ENCODE data around the gene MND1.

Gene MND1

GRCh38 chr4:153387981-153388380 lies 43.5 kb downstream of the MND1 start:
- Histone ChIP-seq H3K27me3 (ENCODE audit: control insufficient read depth, low read length) (no peaks in the 10 kb centered on the region), H3K4me3 (ENCODE audit: low read length) (no peak overlapping the region), H3K79me2 (ENCODE audit: control insufficient read depth, low read length) (no peaks in the 10 kb centered on the region), H3K9me2 (replicated peaks; ENCODE audit: control insufficient read depth, low read length) (no peaks in the 10 kb centered on the region), H3K4me1 (ENCODE audit: control insufficient read depth, low read length) (peaks cover 27% of the 10 kb centered on the region), H3F3A (ENCODE audit: control insufficient read depth, insufficient read depth) (no peaks in the 10 kb centered on the region), H3K9me3 (ENCODE audit: control insufficient read depth, insufficient read depth, low read length) (no peaks in the 10 kb centered on the region), H4K20me1 (ENCODE audit: control insufficient read depth, insufficient read depth, low read depth, low read length) (no peaks in the 10 kb centered on the region), H3K4me2 (ENCODE audit: low read length) (no peak overlapping the region), H3K36me3 (ENCODE audit: control insufficient read depth, low read length) (peaks cover 32% of the 10 kb centered on the region), H3K27ac (ENCODE audit: low read depth, low read length) (no peak overlapping the region)
- TF ChIP-seq CTCF (IDR thresholded peaks at IDR 0.05; ENCODE audit: low read depth, low read length, poor library complexity, severe bottlenecking) (no peak), EZH2phosphoT487 (IDR thresholded peaks at IDR 0.05; ENCODE audit: borderline replicate concordance, low read length) (no peak)

- no peak for TF ChIP-seq CTCF (IDR thresholded peaks at IDR 0.05; ENCODE audit: low read depth, low read length, poor library complexity, severe bottlenecking)
- no peak for TF ChIP-seq EZH2phosphoT487 (IDR thresholded peaks at IDR 0.05; ENCODE audit: borderline replicate concordance, low read length)
- H3K9me3 ChIP-seq (ENCODE audit: control insufficient read depth, insufficient read depth, low read length) = no peaks in the 10 kb centered on the region
- no peaks in the 10 kb centered on the region for H4K20me1 ChIP-seq (ENCODE audit: control insufficient read depth, insufficient read depth, low read depth, low read length)
- peaks cover 5% of the 10 kb centered on the region; the same call in 1 of the 2 replicates for H3F3A ChIP-seq (ENCODE audit: control insufficient read depth, insufficient read depth)
- H3K27ac ChIP-seq (ENCODE audit: low read depth, low read length) = no peak overlapping the region
- no peak overlapping the region for H3K4me3 ChIP-seq (ENCODE audit: low read length)
- H3K9me2 ChIP-seq (replicated peaks; ENCODE audit: control insufficient read depth, low read length) = no peaks in the 10 kb centered on the region
- H3K4me2 ChIP-seq (ENCODE audit: low read length) = no peak overlapping the region
- peaks cover 36% of the 10 kb centered on the region for H3K36me3 ChIP-seq (ENCODE audit: control insufficient read depth, low read length)
- H3K79me2 ChIP-seq (ENCODE audit: control insufficient read depth, low read length) = no peaks in the 10 kb centered on the region
- H3K4me1 ChIP-seq (ENCODE audit: control insufficient read depth, low read length) = peaks cover 6% of the 10 kb centered on the region; the same call in 1 of the 2 replicates
- H3K27me3 ChIP-seq (ENCODE audit: control insufficient read depth, low read length) = no peaks in the 10 kb centered on the region
Measured at GRCh38 chr4:153393397-153393796, 48.9 kb downstream of the MND1 start.

- Histone ChIP-seq H4K20me1 (ENCODE audit: control insufficient read depth, insufficient read depth, low read depth, low read length) (no peaks in the 10 kb centered on the region), H3K4me3 (ENCODE audit: low read length) (no peak overlapping the region), H3K36me3 (ENCODE audit: control insufficient read depth, low read length) (peaks cover 46% of the 10 kb centered on the region), H3K4me1 (ENCODE audit: control insufficient read depth, low read length) (peaks cover 6% of the 10 kb centered on the region; the same call in 1 of the 2 replicates), H3K9me3 (ENCODE audit: control insufficient read depth, insufficient read depth, low read length) (no peaks in the 10 kb centered on the region), H3F3A (ENCODE audit: control insufficient read depth, insufficient read depth) (peaks cover 5% of the 10 kb centered on the region; the same call in 1 of the 2 replicates), H3K79me2 (ENCODE audit: control insufficient read depth, low read length) (no peaks in the 10 kb centered on the region), H3K9me2 (replicated peaks; ENCODE audit: control insufficient read depth, low read length) (no peaks in the 10 kb centered on the region), H3K4me2 (ENCODE audit: low read length) (no peak overlapping the region), H3K27ac (ENCODE audit: low read depth, low read length) (no peak overlapping the region), H3K27me3 (ENCODE audit: control insufficient read depth, low read length) (no peaks in the 10 kb centered on the region)
- no peak for TF ChIP-seq EZH2phosphoT487 (IDR thresholded peaks at IDR 0.05; ENCODE audit: borderline replicate concordance, low read length)
- TF ChIP-seq CTCF (IDR thresholded peaks at IDR 0.05; ENCODE audit: low read depth, low read length, poor library complexity, severe bottlenecking) = no peak
Measured at GRCh38 chr4:153394945-153395344, 50.5 kb downstream of the MND1 start.

All from DOHH2 (cell line).